Activated T-cell treated with anti-CD3 and anti-CD28 coated beads, Interleukin-2, amount 50 U/mL, for 4 hours (primary cell): ENCODE measurements around the gene TANK. TPM values are rescaled to one million over a fixed set of nuclear protein-coding genes. Genes with fewer than 3 reads are reported as not detected.

Experiments
- ATAC-seq, 2 donors: fragments of 200-7000 bp; cut with Tn5 transposase; one replicate each; pipeline ENCODE4 v1.10.0; 2021
- DNase-seq: peaks from one replicate; pipeline ENCODE4 v3.0.0-alpha.2; 2020
- H3K27me3 Mint-ChIP-seq: one replicate; pipeline ENCODE4 v1.8.0; 2021; ENCODE audit warnings: low read depth, mixed read lengths
- H3K36me3 Mint-ChIP-seq: one replicate; pipeline ENCODE4 v1.8.0; 2022; ENCODE audit warnings: mixed read lengths; ENCODE audit not compliant: insufficient read depth
- H3K4me1 Mint-ChIP-seq: one replicate; pipeline ENCODE4 v1.8.0; 2021; ENCODE audit warnings: low read depth, mixed read lengths
- H3K4me3 Mint-ChIP-seq: one replicate; pipeline ENCODE4 v1.8.0; 2021; ENCODE audit warnings: mild to moderate bottlenecking, moderate library complexity, mixed read lengths
- H3K9me3 Mint-ChIP-seq: one replicate; pipeline ENCODE4 v1.8.0; 2021; ENCODE audit warnings: mixed read lengths
- total RNA-seq, 3 donors: library from RNA; stranded (reverse); gene quantifications; one replicate each; pipeline ENCODE4 v1.2.1, GENCODE V29; 2021

The TANK gene
- total RNA-seq, 3 donors from 2014 or later: 42.7 to 61.2 (median 61.1) TPM

DNA sequence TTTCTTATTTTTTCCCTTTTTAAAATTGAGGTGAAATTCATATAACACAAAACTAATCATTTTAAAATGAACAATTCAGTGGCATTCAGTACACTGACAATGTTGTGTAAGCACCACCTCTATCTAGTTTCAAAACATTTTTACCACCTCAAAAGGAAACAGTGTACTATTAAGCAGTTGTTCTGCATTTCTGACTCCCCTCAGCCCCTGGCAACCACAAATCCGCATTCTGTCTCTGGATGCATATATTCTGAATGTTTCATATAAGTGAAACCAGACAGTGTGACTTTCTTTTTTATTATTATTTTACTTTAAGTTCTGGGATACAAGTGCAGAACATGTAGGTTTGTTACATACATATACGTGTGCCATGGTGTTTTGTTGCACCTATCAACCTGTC, 19.2 kb upstream of the TANK start:
- Mint-ChIP-seq H3K9me3 (peaks cover 16% of the 10 kb centered on the region), H3K27me3 (no peaks in the 10 kb centered on the region), H3K4me1 (peaks cover 79% of the 10 kb centered on the region), H3K4me3 (peak overlapping the region; percentile 74), H3K36me3 (peaks cover 31% of the 10 kb centered on the region)
- ATAC-seq: peak; percentile 50 to 58
- DNase-seq: no peak

DNA sequence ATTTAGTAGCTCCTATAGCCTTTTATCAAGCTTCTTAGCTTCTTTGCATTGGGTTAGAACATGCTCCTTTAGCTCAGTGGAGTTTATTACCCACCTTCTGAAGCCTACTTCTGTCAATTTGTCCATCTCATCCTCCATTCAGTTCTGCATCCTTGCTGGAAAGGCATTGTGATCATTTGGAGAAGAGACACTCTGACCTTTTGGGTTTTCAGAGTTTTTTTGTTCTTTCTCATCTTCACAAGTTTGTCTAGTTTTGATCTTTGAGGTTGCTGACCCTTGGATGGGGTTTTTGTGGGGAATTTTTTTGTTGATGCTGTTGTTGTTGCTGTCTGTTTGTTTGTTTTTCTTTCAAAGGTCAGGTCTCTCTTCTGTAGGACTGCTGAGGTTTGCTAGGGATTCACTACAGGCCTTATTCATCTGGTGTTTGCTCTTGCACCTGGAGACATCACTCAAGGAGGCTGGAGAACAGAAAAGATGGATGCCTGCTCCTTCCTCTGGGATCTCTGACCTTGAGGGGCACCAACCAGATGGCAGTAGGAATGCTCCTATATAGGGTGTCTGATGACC, 13.9 kb upstream of the TANK start:
- ATAC-seq (no peak), DNase-seq (no peak)
- Mint-ChIP-seq H3K27me3 (no peaks in the 10 kb centered on the region), H3K9me3 (peaks cover 49% of the 10 kb centered on the region), H3K36me3 (peaks cover 60% of the 10 kb centered on the region), H3K4me3 (no peak overlapping the region), H3K4me1 (peaks cover 70% of the 10 kb centered on the region)

DNA sequence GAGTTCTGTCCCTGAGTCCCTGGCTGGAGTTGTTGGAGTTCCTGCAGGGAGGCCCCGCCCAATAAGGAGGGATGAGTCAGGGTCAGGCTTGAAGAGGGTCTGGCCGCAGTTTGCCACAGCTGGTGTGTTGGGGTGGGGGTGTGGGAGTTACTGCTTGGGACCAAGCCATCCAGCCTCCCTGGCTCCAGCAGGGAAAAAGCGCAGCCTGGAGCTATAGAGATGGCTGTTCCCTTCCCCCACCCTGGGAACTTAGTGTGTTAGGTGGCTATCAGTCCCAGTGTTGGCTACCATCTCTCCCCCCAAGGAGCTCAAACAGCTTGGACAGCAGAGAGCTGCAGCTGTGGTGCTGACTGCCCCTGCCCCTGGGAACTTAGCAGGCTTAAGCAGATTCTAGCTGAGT, 13.2 kb upstream of the TANK start:
- peaks cover 65% of the 10 kb centered on the region for H3K4me1 Mint-ChIP-seq
- H3K36me3 Mint-ChIP-seq: peaks cover 61% of the 10 kb centered on the region
- DNase-seq (no peak), ATAC-seq (peak in 1 of 2 donors; percentile 14)
- peaks cover 52% of the 10 kb centered on the region for H3K9me3 Mint-ChIP-seq
- H3K27me3 Mint-ChIP-seq: no peaks in the 10 kb centered on the region
- no peak overlapping the region for H3K4me3 Mint-ChIP-seq

DNA sequence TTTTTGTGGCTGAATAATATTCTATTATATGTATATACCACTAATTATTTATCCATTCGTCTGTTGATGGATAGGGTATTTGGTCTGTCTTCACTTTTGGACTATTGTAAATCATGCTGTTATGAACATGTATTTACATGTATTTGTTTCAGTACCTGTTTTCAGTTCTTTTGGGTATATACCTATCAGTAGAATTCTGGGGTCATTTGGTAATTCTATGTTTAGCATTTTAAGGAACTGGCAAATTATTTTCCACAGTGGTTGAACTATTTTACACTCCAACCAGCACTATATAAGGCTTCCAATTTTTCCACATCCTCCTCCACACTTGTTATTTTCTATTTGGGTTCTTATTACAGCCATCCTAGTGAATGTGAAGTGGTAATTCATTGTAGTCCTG, 12.4 kb upstream of the TANK start:
- Mint-ChIP-seq H3K4me1 (peaks cover 57% of the 10 kb centered on the region), H3K9me3 (peaks cover 57% of the 10 kb centered on the region), H3K27me3 (no peaks in the 10 kb centered on the region), H3K36me3 (peaks cover 67% of the 10 kb centered on the region), H3K4me3 (no peak overlapping the region)
- no peak for ATAC-seq
- DNase-seq: no peak

DNA sequence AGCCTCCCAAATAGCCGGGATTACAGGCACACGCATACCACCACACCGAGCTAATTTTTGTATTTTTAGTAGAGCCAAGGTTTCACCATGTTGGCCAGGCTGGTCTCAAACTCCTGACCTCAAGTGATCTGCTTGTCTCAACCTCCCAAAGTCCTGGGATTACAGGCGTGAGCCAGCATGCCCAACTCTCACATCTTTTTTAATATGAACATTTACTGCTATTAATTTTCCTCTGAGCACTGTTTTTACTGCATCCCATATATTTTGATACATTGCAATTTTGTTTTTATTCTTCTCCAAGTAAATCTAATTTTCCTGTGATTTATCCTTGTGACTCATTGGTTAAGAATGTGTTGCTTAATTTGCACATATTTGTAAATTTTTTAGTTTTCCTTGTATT, 9.5 kb upstream of the TANK start:
- H3K27me3 Mint-ChIP-seq: no peaks in the 10 kb centered on the region
- DNase-seq: no peak
- H3K4me3 Mint-ChIP-seq: no peak overlapping the region
- peaks cover 44% of the 10 kb centered on the region for H3K9me3 Mint-ChIP-seq
- no peak for ATAC-seq
- H3K36me3 Mint-ChIP-seq: peaks cover 61% of the 10 kb centered on the region
- H3K4me1 Mint-ChIP-seq: peaks cover 41% of the 10 kb centered on the region

DNA sequence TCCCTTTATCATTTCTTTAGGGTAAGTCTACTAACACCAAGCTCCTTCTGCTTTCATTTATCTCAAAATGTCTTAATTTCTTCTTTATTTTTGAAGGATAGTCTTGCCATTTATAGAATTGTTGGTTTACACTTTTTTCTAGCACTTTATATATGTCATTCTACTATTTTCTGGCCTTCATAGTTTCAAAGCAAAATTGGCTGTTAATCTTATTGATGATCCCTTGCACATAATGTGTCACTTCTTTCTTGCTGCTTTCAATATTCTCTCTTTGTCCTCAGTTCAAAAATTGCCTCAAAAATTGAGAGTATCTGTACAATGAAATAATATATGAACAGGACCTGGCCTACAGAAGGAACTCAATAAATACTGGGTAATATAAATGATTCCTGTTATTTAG, 7.9 kb upstream of the TANK start:
- no peak for DNase-seq
- H3K27me3 Mint-ChIP-seq: no peaks in the 10 kb centered on the region
- no peak for ATAC-seq
- peaks cover 31% of the 10 kb centered on the region for H3K4me1 Mint-ChIP-seq
- H3K36me3 Mint-ChIP-seq: peaks cover 61% of the 10 kb centered on the region
- no peak overlapping the region for H3K4me3 Mint-ChIP-seq
- peaks cover 44% of the 10 kb centered on the region for H3K9me3 Mint-ChIP-seq

DNA sequence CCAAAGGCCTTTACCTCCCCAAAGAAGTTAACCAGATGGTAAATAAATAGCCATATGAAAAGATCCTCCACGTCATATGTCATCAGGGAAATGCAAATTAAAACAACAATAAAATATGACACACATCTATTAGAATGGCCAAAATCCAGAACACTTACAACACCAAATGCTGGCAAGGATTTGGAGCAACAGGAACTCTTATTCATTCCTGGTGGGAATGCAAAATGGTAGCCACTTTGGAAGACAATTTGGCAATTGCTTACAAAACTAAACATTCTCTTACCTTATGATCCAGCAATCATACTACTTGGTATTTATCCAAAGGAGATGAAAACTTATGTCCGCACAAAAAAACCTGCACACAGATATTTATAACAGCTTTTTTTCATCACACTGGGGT, 1.3 kb upstream of the TANK start:
- ATAC-seq: no peak
- peaks cover 47% of the 10 kb centered on the region for H3K4me1 Mint-ChIP-seq

DNA sequence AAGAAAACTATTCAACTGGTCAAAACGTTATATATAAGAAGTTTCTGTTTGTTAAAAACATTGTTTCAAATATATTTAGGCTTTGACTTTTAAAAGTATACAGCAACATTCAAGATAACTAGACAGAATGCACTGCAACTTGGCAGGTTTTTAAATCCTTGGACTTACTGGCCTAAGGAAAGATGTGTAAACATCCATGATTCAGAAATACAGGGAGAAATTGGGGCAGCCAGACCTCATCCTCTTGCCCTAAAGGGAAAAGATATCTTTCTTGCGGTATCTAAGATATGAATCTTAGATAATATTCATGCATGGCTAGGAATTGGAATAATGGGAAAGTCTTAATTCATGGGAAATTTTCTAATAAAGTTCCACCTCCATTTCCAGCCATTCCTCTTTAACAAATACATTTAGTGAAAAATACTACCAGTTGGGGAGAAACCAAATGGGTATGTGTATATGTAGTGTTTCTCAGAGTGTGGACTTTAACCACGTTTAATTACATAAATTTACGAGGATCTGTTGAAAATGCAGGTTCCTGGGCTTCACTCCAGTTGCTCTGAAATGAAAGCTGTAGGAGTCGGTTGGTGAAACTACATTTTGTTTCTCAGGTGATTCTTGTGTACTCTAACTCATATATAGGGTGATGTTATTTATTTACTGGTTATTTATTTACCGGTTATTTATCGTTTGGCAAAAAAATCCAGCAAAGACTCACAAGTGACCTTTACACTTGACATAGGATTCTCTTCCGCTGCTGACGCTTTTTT, 587 bp upstream of the TANK start:
- H3K4me1 Mint-ChIP-seq: peaks cover 47% of the 10 kb centered on the region
- peak overlapping the region; percentile 99 for H3K4me3 Mint-ChIP-seq
- H3K36me3 Mint-ChIP-seq: peaks cover 30% of the 10 kb centered on the region
- no peaks in the 10 kb centered on the region for H3K9me3 Mint-ChIP-seq
- ATAC-seq (no peak), DNase-seq (no peak)
- no peaks in the 10 kb centered on the region for H3K27me3 Mint-ChIP-seq

More for the DNA sequence above, 1.3 kb upstream of the TANK start:
- H3K27me3 Mint-ChIP-seq: no peaks in the 10 kb centered on the region
- no peak for DNase-seq
- peaks cover 33% of the 10 kb centered on the region for H3K36me3 Mint-ChIP-seq
- no peaks in the 10 kb centered on the region for H3K9me3 Mint-ChIP-seq
- peak overlapping the region; percentile 99 for H3K4me3 Mint-ChIP-seq

DNA sequence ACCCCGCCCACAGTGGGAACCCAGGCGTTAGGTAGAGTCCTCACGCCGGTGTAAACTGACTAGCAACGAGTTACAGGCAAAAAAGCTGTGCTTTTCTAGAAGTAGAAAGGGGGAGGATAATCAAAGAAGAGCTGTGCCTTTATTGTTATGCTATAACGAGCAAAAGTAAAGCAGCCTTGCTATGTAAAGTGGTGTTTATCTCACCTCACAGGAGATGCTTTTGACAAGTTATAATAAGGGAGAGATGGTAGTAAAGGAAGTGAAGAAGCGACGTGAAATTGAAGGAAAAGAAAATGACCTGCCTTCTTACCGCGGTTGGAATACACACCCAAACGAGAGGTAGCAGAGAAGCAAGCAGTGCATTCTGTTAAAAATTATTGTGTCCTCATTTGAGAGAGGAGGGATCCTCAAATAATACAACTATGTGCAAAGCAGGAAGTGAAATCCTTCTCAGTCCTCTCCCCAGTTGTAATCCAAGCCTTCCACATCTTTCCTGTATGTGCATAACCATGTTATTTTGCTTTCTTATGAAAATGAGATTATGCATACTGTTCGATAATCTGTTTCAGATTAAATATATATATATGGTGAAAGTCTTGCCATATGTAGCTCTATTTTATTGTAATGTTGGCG, 962 bp downstream of the TANK start:
- Mint-ChIP-seq H3K9me3 (no peaks in the 10 kb centered on the region), H3K27me3 (no peaks in the 10 kb centered on the region), H3K4me3 (peak overlapping the region; percentile 99), H3K4me1 (peaks cover 53% of the 10 kb centered on the region), H3K36me3 (peaks cover 25% of the 10 kb centered on the region)
- DNase-seq (peak; percentile 29), ATAC-seq (peak; percentile 25 to 43)

DNA sequence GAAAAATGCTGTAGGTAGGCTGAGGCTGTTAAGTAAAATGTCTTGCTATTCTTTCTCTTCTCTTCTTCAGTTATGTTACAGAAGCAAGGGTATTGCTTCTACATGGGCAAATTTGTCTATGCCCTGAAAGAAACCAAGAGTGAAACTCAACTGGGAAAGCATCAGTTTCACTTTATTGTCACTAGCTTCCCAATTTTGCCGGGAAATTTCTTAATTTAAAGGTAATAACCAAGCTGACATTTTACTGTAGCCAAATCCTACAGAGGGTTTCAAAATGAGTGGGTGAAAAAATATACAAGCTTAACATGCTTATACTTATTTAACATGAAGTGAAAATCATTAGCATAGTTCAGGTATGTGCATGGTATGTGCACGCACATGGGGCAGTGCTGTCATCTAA, 3.2 kb downstream of the TANK start:
- H3K4me3 Mint-ChIP-seq: peak overlapping the region; percentile 79
- no peaks in the 10 kb centered on the region for H3K27me3 Mint-ChIP-seq
- H3K36me3 Mint-ChIP-seq: peaks cover 33% of the 10 kb centered on the region
- H3K9me3 Mint-ChIP-seq: no peaks in the 10 kb centered on the region
- no peak for DNase-seq
- peaks cover 76% of the 10 kb centered on the region for H3K4me1 Mint-ChIP-seq
- no peak for ATAC-seq

DNA sequence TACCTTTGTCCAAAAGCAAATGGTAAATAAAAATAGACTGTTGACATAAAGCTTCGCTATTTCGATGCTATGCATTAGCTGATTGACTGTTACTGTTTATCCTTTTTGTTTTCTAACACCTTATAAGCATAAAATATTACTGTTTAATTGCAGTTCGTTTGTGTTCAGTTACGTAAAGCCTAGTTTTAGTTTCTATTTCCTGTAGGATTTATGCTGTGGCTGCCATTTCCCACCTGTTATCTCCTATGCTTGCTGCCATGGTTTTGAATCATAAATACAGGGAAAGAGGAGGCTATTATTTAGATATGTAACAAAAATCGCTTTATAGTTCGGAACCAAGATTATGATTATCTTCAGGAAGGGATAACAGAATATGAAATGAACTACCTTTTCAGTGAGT, 3.9 kb downstream of the TANK start:
- peak overlapping the region; percentile 59 for H3K4me3 Mint-ChIP-seq
- H3K9me3 Mint-ChIP-seq: no peaks in the 10 kb centered on the region
- H3K27me3 Mint-ChIP-seq: no peaks in the 10 kb centered on the region
- H3K4me1 Mint-ChIP-seq: peaks cover 77% of the 10 kb centered on the region
- peaks cover 34% of the 10 kb centered on the region for H3K36me3 Mint-ChIP-seq
- ATAC-seq (no peak), DNase-seq (no peak)

DNA sequence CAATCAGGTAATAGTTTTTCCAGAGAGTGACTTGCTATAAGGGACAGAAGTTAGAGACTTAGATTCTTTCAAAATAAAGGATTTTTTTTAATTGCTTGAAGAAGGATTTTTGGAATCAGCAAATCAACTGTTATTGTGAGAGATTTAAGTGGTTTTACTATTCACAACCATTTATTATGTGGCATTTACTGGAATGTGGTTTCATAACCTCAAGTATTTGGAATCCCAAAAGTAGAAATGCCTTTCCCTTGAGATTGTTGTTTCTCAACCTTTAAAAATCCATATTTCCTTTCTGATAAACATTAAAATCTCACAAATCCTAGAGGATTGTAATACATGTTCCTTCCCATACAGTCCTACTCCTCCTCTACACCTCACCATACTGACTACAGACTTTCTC, 5.0 kb downstream of the TANK start:
- Mint-ChIP-seq H3K9me3 (no peaks in the 10 kb centered on the region), H3K27me3 (no peaks in the 10 kb centered on the region), H3K4me3 (no peak overlapping the region), H3K36me3 (peaks cover 36% of the 10 kb centered on the region), H3K4me1 (peaks cover 81% of the 10 kb centered on the region)
- DNase-seq (no peak), ATAC-seq (no peak)

DNA sequence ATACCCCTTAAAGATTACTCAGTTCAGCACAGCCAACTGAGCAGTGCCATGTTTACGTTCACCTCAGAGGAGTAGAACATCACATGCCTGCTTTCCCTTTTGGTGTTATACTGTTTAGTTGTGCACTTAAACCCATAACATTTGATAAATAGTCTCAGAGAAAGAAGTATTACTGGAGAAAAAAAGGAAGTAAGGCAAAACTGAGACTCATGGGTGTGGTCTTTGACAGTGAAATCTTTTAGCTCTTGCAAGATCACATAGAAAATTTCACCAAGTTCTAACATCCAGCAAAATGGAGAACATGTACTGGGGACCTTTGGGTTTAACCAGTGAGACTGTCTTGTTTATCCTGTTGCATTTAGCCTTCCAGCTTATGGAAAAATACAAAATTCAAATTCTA, 5.6 kb downstream of the TANK start:
- Mint-ChIP-seq H3K4me1 (peaks cover 87% of the 10 kb centered on the region), H3K27me3 (no peaks in the 10 kb centered on the region), H3K4me3 (peak overlapping the region; percentile 66), H3K9me3 (no peaks in the 10 kb centered on the region), H3K36me3 (peaks cover 38% of the 10 kb centered on the region)
- ATAC-seq: no peak
- no peak for DNase-seq

DNA sequence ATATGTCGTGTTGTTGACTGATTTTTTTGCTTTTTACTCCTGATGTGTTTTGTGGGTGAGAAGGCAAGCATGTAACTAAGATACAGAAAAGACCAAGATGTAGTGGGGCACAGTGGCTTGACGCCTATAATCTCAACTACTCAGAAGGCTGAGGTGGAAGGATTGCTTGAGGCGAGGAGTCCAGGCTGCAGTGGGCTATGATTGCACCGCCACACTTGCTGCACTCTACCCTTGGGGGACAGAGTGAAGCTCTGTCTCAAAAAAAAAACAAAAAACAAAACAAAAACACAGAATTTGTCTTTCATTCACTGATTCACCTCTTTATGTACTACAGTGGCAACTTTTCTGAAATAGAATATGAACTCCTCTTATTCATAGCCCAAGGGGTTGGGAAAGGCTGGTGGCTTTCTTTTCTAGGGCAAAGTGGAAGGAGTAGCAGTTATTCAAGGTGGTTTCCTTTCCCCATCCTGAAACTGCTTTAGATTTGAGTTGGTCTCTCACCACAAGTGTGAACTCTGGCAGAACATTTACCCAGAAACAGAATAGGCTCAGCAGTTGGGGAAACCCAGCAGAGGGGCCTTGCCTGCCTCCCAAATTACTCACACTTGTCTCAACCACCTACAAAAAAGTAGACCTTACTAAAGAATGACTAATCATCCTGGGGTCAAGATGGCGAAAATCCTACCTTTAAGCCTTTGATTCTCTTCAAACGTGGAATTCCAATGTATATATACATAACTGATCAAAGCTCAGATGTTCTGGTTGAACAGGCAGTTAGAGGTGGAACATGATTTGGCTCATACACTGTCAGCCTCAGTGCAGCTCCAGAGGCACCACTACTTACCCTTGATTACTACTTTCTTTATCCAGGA, 6.5 kb downstream of the TANK start:
- ATAC-seq (peak; percentile 93 to 96), DNase-seq (peak; percentile 36)
- Mint-ChIP-seq H3K9me3 (no peaks in the 10 kb centered on the region), H3K27me3 (no peaks in the 10 kb centered on the region), H3K4me1 (peaks cover 90% of the 10 kb centered on the region), H3K36me3 (peaks cover 42% of the 10 kb centered on the region), H3K4me3 (peak overlapping the region; percentile 66)
